Measurements from ENCODE around the gene AAK1. TPM values are rescaled to one million over a fixed set of nuclear protein-coding genes. Genes with fewer than 3 reads are reported as not detected.
"Not testable (repeated sequence)": the region's sequence is repeated elsewhere in the genome, so short reads cannot be mapped to it uniquely, and the experiment has no call there.

AAK1 gene
- total and polyA plus RNA-seq, 7 experiments from 2014 or later = 71.5 to 253 (median 191) TPM

GRCh38 chr2:69419111-69419510 lies 224.4 kb downstream of the AAK1 start:
- DNase-seq; CTCF ChIA-PET; intact Hi-C loops (cut with micrococcal nuclease); H3K27me3 ChIP-seq (ENCODE audit: control insufficient read depth in 2 of 2, insufficient read depth in 2 of 2, low read length in 2 of 2); H3K27ac ChIP-seq (ENCODE audit: low read depth, low read length); ATAC-seq; H3K9me3 ChIP-seq (ENCODE audit: control insufficient read depth in 2 of 3, low read length in 3 of 3); H3K9me3 Mint-ChIP-seq; H3K4me1 ChIP-seq (ENCODE audit: control insufficient read depth in 2 of 2, insufficient read depth in 2 of 2, low read length in 2 of 2); H3K4me1 Mint-ChIP-seq; H3K27ac Mint-ChIP-seq; H3K4me3 Mint-ChIP-seq; H3K4me3 ChIP-seq (ENCODE audit: low read length); H3K27me3 Mint-ChIP-seq: not testable (repeated sequence)
- peaks cover 0 to 33% (median 4%) of the 10 kb centered on the region in 3 experiments for H3K36me3 ChIP-seq (ENCODE audit: control insufficient read depth in 2 of 3, insufficient read depth in 3 of 3, low read length in 3 of 3)
- H3K36me3 Mint-ChIP-seq = peaks cover 0 to 32% (median 14%) of the 10 kb centered on the region in 5 donors
- POLR2A ChIA-PET = interaction anchor here (3.2 kb wide), 1 partner anchor 18 kb away, joined by 9 read pairs; the partner anchor contains the start of gene NFU1

- H3K27me3 Mint-ChIP-seq = no peaks in the 10 kb centered on the region
- Histone ChIP-seq H3K36me3 (ENCODE audit: control insufficient read depth in 2 of 3, insufficient read depth in 3 of 3, low read length in 3 of 3) (peaks cover 0 to 50% (median 4%) of the 10 kb centered on the region in 3 experiments), H3K4me3 (ENCODE audit: low read length) (no peak overlapping the region), H3K27ac (ENCODE audit: low read depth, low read length) (no peak overlapping the region), H3K9me3 (ENCODE audit: control insufficient read depth in 2 of 3, low read length in 3 of 3) (no peaks in the 10 kb centered on the region), H3K4me1 (ENCODE audit: control insufficient read depth in 2 of 2, insufficient read depth in 2 of 2, low read length in 2 of 2) (no peaks in the 10 kb centered on the region), H3K27me3 (ENCODE audit: control insufficient read depth in 2 of 2, insufficient read depth in 2 of 2, low read length in 2 of 2) (no peaks in the 10 kb centered on the region)
- H3K4me1 Mint-ChIP-seq = peaks cover 0 to 1% (median 0%) of the 10 kb centered on the region in 7 donors
- peaks cover 0 to 23% (median 14%) of the 10 kb centered on the region in 5 donors for H3K36me3 Mint-ChIP-seq
- ATAC-seq (no peak), DNase-seq (no peak)
- intact Hi-C loops (cut with micrococcal nuclease) = no loop called here
- H3K27ac Mint-ChIP-seq = no peak overlapping the region
- H3K9me3 Mint-ChIP-seq = no peaks in the 10 kb centered on the region
- ChIA-PET CTCF (no interaction called here), POLR2A (no interaction called here)
- no peak overlapping the region for H3K4me3 Mint-ChIP-seq
Observed at GRCh38 chr2:69416147-69416546, 227.4 kb downstream of the AAK1 start.

Other genes starting within 250 kb of the AAK1 start
- gene NFU1, start 206.3 kb downstream of the AAK1 start, total RNA-seq = 10 to 100 TPM; 16.1 to 25.8 (median 22.6) TPM
- gene NFU1, start 206.3 kb downstream of the AAK1 start, polyA plus RNA-seq = 10 to 100 TPM; 58.4 to 76.4 TPM
- 10 to 100 TPM in 4 of 5 experiments, 1 to 10 TPM in 1; 8.0 to 75.6 (median 15.9) TPM for gene ANXA4, start 98.4 kb upstream of the AAK1 start, total RNA-seq
- gene ANXA4, start 98.4 kb upstream of the AAK1 start, polyA plus RNA-seq = 1 to 10 TPM; 3.1 to 4.9 TPM
- gene GMCL1, start 185.9 kb upstream of the AAK1 start, total RNA-seq = 10 to 100 TPM; 24.9 to 30.5 (median 27.3) TPM
- gene GMCL1, start 185.9 kb upstream of the AAK1 start, polyA plus RNA-seq = 10 to 100 TPM; 25.5 to 32.0 TPM